ENCODE data around the gene DTX3L.

DTX3L gene

GRCh38 chr3:122586773-122587485, 22.8 kb downstream of the DTX3L start:
- TF ChIP-seq CTCF (IDR thresholded peaks at IDR 0.05; ENCODE audit: borderline replicate concordance, insufficient read depth, low read depth, low read length) = no peak
- H3K4me3 ChIP-seq (ENCODE audit: low read depth, low read length) = no peak overlapping the region

GRCh38 chr3:122587572-122587971, 23.4 kb downstream of the DTX3L start:
- no peak for TF ChIP-seq CTCF (IDR thresholded peaks at IDR 0.05; ENCODE audit: borderline replicate concordance, insufficient read depth, low read depth, low read length)

GRCh38 chr3:122589297-122589696, 25.2 kb downstream of the DTX3L start:
- no peak for TF ChIP-seq CTCF (IDR thresholded peaks at IDR 0.05; ENCODE audit: borderline replicate concordance, insufficient read depth, low read depth, low read length)
- no peak overlapping the region for H3K4me3 ChIP-seq (ENCODE audit: low read depth, low read length)

More at GRCh38 chr3:122587572-122587971, 23.4 kb downstream of the DTX3L start:
- no peak overlapping the region for H3K4me3 ChIP-seq (ENCODE audit: low read depth, low read length)

GRCh38 chr3:122590610-122591009, 26.5 kb downstream of the DTX3L start:
- TF ChIP-seq CTCF (IDR thresholded peaks at IDR 0.05; ENCODE audit: borderline replicate concordance, insufficient read depth, low read depth, low read length) = no peak
- no peak overlapping the region for H3K4me3 ChIP-seq (ENCODE audit: low read depth, low read length)

- H3K4me3 ChIP-seq (ENCODE audit: low read depth, low read length) = no peak overlapping the region
- no peak for TF ChIP-seq CTCF (IDR thresholded peaks at IDR 0.05; ENCODE audit: borderline replicate concordance, insufficient read depth, low read depth, low read length)
Observed at GRCh38 chr3:122594025-122594424, 29.9 kb downstream of the DTX3L start.

GRCh38 chr3:122598151-122598550, 34.0 kb downstream of the DTX3L start:
- no peak for TF ChIP-seq CTCF (IDR thresholded peaks at IDR 0.05; ENCODE audit: borderline replicate concordance, insufficient read depth, low read depth, low read length)
- H3K4me3 ChIP-seq (ENCODE audit: low read depth, low read length) = no peak overlapping the region

- H3K4me3 ChIP-seq (ENCODE audit: low read depth, low read length) = no peak overlapping the region
Observed at GRCh38 chr3:122598556-122598955, 34.4 kb downstream of the DTX3L start.

More at GRCh38 chr3:122598556-122598955, 34.4 kb downstream of the DTX3L start:
- no peak for TF ChIP-seq CTCF (IDR thresholded peaks at IDR 0.05; ENCODE audit: borderline replicate concordance, insufficient read depth, low read depth, low read length)

Measured in GM12875 (cell line).